SK-N-MC (cell line): ENCODE measurements around the gene ARHGAP26.

Experiments used
- DNase-seq: peaks from one replicate; pipeline ENCODE4 v3.0.0-alpha.2; 2011; ENCODE audit warnings: low read depth, low spot score
- H3K27ac ChIP-seq: fragments of 200-600 bp; sonication (generic); 2 replicates; pipeline ENCODE4 v1.5.1; 2016; ENCODE audit warnings: mixed run types
- H3K36me3 ChIP-seq: fragments of 200-600 bp; sonication (generic); 2 replicates; pipeline ENCODE4 v1.6.1; 2017; ENCODE audit warnings: antibody characterized with exemption, low read length, mixed read lengths; ENCODE audit not compliant: insufficient read depth
- H3K4me3 ChIP-seq: fragments of 200-600 bp; sonication (generic); 2 replicates; pipeline ENCODE4 v1.5.1; 2016
- H3K9ac ChIP-seq: fragments of 200-600 bp; sonication (generic); 2 replicates; pipeline ENCODE4 v1.8.0; 2017; ENCODE audit warnings: mixed run types, mixed read lengths; ENCODE audit not compliant: insufficient read length
- H3K9me3 ChIP-seq: fragments of 200-600 bp; sonication (generic); 2 replicates; pipeline ENCODE4 v1.6.1; 2017; ENCODE audit warnings: low read depth, mild to moderate bottlenecking, antibody characterized with exemption, low read length, moderate library complexity, mixed read lengths
- EZH2 ChIP-seq: fragments of 200-600 bp; sonication (generic); IDR thresholded peaks from one replicate; pipeline ENCODE4 v1.6.1; 2017; ENCODE audit warnings: antibody characterized with exemption
- FOXP2 ChIP-seq: optimal IDR thresholded peaks from 2 replicates; pipeline ENCODE3; 2011; ENCODE audit warnings: mild to moderate bottlenecking, moderate library complexity; ENCODE audit not compliant: insufficient read depth; ENCODE audit errors: extremely low read length, control extremely low read depth
- POLR2AphosphoS5 ChIP-seq: IDR thresholded peaks from 2 replicates; pipeline ENCODE4 v1.6.1; 2012; ENCODE audit warnings: mild to moderate bottlenecking, low read depth, low read length, borderline replicate concordance

Gene ARHGAP26

DNA sequence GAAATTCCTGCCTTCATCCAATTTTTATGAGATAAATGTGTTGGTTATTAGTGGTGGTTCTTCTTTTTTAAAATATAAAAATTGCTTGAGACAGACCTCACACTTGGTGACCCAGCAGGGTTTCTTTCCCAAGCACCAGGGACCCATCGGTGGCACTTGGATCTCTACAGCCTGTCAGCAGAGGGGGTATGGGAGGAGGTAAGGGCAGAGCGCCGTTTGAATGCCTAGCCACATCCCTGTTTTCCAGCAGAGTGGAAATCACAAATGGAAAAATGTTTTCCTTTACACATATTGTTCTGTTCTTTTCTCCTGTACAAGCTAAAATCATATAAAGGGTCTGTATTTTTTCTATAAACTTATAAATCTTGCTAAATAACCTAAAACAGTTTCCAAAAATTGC, 385.3 kb downstream of the ARHGAP26 start:
- no peak for DNase-seq
- Histone ChIP-seq H3K9me3 (no peaks in the 10 kb centered on the region), H3K4me3 (no peak overlapping the region), H3K27ac (no peak overlapping the region), H3K9ac (no peak overlapping the region), H3K36me3 (no peaks in the 10 kb centered on the region)
- TF ChIP-seq POLR2AphosphoS5 = no peak
- TF ChIP-seq EZH2 = no peak
- TF ChIP-seq FOXP2 = no peak

- Histone ChIP-seq H3K36me3 (no peaks in the 10 kb centered on the region), H3K4me3 (no peak overlapping the region), H3K27ac (no peak overlapping the region), H3K9me3 (no peaks in the 10 kb centered on the region), H3K9ac (no peak overlapping the region)
- no peak for TF ChIP-seq FOXP2
- no peak for TF ChIP-seq POLR2AphosphoS5
- TF ChIP-seq EZH2 = no peak
- no peak for DNase-seq
Observed at GRCh38 chr5:143156086-143156485, 385.9 kb downstream of the ARHGAP26 start.

GRCh38 chr5:143156572-143156971, 386.4 kb downstream of the ARHGAP26 start:
- TF ChIP-seq POLR2AphosphoS5 (no peak), EZH2 (no peak), FOXP2 (no peak)
- no peak overlapping the region for H3K4me3 ChIP-seq
- no peak overlapping the region for H3K27ac ChIP-seq
- DNase-seq = no peak
- no peaks in the 10 kb centered on the region for H3K36me3 ChIP-seq
- no peaks in the 10 kb centered on the region for H3K9me3 ChIP-seq
- H3K9ac ChIP-seq = no peak overlapping the region

DNA sequence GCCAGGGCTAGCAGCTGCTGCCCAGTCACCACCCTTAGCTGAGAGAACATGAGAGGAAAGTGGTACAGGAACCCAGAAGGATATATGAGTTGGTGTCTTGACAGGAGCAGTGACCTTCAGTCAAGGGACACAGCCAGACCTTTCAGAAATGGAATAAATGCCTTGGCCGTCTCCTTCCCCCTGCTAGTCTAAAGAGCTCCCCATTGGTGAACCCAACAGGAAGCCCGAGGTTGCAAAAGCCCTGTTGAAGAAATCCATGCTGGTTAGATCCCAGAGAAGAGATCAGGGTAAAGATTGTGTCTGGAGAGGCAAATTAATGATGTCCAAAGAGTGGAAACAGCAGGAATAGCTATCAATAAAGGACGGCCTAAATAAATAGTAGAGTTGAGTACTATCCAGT, 388.9 kb downstream of the ARHGAP26 start:
- Histone ChIP-seq H3K27ac (no peak overlapping the region), H3K9ac (no peak overlapping the region), H3K4me3 (no peak overlapping the region), H3K9me3 (no peaks in the 10 kb centered on the region), H3K36me3 (no peaks in the 10 kb centered on the region)
- no peak for DNase-seq
- TF ChIP-seq POLR2AphosphoS5 (no peak), EZH2 (no peak), FOXP2 (no peak)

GRCh38 chr5:143161885-143162540, 391.8 kb downstream of the ARHGAP26 start:
- TF ChIP-seq FOXP2 (no peak), EZH2 (no peak), POLR2AphosphoS5 (no peak)
- Histone ChIP-seq H3K9ac (no peak overlapping the region), H3K4me3 (no peak overlapping the region), H3K36me3 (no peaks in the 10 kb centered on the region), H3K27ac (no peak overlapping the region), H3K9me3 (no peaks in the 10 kb centered on the region)
- DNase-seq = no peak

DNA sequence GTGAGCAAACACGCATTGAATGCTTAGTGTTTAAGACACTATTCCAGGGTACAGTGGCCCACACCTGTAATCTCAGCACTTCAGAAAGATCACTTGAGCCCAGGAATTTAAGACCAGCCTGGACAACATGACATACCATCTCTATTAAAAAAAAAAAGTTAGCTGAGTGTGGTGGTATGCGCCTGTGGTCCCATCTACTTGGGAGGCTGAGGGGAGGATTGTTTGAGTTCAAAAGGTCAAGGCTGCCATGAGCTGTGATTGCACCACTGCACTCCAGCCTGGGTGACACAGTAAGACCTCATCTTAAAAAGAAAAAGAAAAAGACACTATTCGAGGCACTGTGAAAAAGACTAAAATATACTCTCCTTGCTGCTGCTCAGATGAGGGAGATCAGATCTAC, 392.6 kb downstream of the ARHGAP26 start:
- Histone ChIP-seq H3K9ac (no peak overlapping the region), H3K9me3 (no peaks in the 10 kb centered on the region), H3K4me3 (no peak overlapping the region), H3K27ac (no peak overlapping the region), H3K36me3 (no peaks in the 10 kb centered on the region)
- TF ChIP-seq POLR2AphosphoS5 (no peak), EZH2 (no peak), FOXP2 (no peak)
- no peak for DNase-seq

DNA sequence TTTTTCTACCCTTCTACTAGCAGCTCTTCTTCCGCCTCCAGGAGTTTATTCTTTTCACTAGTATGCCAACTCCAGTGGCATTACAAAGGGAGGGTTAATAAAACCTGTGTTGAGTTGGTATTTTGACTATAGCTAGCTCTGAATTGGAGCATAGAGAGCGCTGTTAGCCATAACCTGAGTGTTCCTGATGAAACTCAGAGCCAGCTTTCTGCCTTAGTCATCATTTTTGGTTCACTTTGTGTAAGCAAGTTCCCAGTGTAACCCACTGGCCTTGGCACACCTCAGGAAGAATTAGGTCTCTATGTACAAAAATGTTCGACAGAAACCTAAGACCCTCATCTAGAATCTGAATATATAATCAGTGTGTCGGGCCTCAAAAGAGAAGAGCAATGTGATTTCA, 394.4 kb downstream of the ARHGAP26 start:
- Histone ChIP-seq H3K9ac (no peak overlapping the region), H3K27ac (no peak overlapping the region), H3K4me3 (no peak overlapping the region), H3K9me3 (no peaks in the 10 kb centered on the region), H3K36me3 (no peaks in the 10 kb centered on the region)
- DNase-seq = no peak
- no peak for TF ChIP-seq FOXP2

DNA sequence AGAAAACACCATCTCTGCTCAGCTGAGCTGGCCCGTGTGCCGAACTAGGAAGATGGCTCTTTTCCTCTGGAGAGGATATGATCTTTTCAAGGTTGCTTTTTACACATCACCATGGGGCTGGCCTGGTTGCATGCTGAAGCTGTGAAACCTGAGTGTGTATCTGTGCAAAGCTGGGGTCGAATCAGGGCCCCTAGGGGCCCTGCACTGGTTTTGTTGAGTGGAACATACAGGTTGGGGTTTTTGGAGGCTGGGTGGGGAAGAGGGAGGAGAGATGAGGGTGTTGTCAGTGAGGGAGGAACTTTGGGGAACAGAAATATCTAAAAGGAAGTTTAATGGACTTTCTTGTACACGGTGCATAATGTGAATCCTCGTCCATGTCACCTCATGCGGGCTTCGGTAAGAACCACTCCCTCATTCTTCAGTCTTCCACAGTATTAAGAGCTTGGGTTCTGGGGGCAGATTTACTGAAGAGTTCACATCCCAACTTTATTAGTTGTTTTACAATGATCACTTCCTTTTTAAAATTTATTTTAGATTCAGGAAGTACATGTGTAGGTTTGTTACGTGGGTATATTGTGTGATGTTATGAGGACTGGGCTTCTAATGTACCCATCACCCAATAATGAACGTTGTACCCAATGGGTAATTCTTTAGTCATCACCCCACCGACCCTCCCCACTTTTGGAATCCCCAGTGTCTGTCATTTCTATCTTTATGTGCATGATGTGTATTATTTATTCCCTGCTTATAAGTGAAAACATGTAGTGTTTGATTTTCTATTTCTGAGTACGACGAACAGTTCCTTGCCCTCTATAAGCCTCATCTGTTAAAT, 395.1 kb downstream of the ARHGAP26 start:
- H3K9me3 ChIP-seq = no peaks in the 10 kb centered on the region
- H3K36me3 ChIP-seq = no peaks in the 10 kb centered on the region
- no peak overlapping the region for H3K9ac ChIP-seq
- H3K4me3 ChIP-seq = no peak overlapping the region
- no peak for DNase-seq
- no peak for TF ChIP-seq FOXP2
- TF ChIP-seq EZH2 = no peak
- no peak for TF ChIP-seq POLR2AphosphoS5
- no peak overlapping the region for H3K27ac ChIP-seq
